A673 (cell line): ENCODE data around the gene TMEM158. TPM values are rescaled to one million over a fixed set of nuclear protein-coding genes. Genes with fewer than 3 reads are reported as not detected.

Experiments used
- BruUV-seq: library from RNA; stranded (reverse); fragments of 400-500 nt; replicated peaks from 2 replicates; lab custom pipeline; 2021; lab: Mats Ljungman, UMichigan
- CTCF ChIA-PET: fragments of 300-600 bp; sonication (Branson Sonifier 250); formaldehyde crosslinking; loops from one replicate; lab custom pipeline; 2022; ENCODE audit warnings: antibody characterized with exemption; lab: Charles Lee
- POLR2A ChIA-PET: fragments of 300-600 bp; sonication (Branson Sonifier 250); formaldehyde crosslinking; loops from one replicate; lab custom pipeline; 2022; ENCODE audit warnings: antibody characterized with exemption; ENCODE audit not compliant: low non-redundant PET; lab: Charles Lee
- DNase-seq: peaks from one replicate; pipeline ENCODE4 v3.0.0-alpha.2; 2015; ENCODE audit warnings: low spot score
- H3K27ac ChIP-seq: fragments of 200-600 bp; sonication (generic); 2 replicates; pipeline ENCODE4 v1.5.1; 2016; ENCODE audit warnings: mixed run types, low read depth, mild to moderate bottlenecking, mixed read lengths, antibody characterized with exemption, low read length; ENCODE audit not compliant: poor library complexity, severe bottlenecking
- H3K27me3 ChIP-seq: fragments of 200-600 bp; sonication (generic); replicated peaks from 2 replicates; pipeline ENCODE4 v1.6.1; 2017; ENCODE audit warnings: mixed run types, low read depth, mild to moderate bottlenecking, mixed read lengths, antibody characterized with exemption, low read length; ENCODE audit not compliant: insufficient read depth, poor library complexity
- H3K36me3 ChIP-seq: fragments of 200-600 bp; sonication (generic); 2 replicates; pipeline ENCODE4 v1.6.1; 2016; ENCODE audit warnings: mixed run types, mild to moderate bottlenecking, mixed read lengths, antibody characterized with exemption, low read length; ENCODE audit not compliant: insufficient read depth, poor library complexity, severe bottlenecking
- H3K4me1 ChIP-seq: fragments of 200-600 bp; sonication (generic); 2 replicates; pipeline ENCODE4 v1.6.1; 2017; ENCODE audit warnings: mixed run types, mild to moderate bottlenecking, mixed read lengths, antibody characterized with exemption, low read length; ENCODE audit not compliant: insufficient read depth, poor library complexity, severe bottlenecking
- H3K4me3 ChIP-seq: fragments of 200-600 bp; sonication (generic); 2 replicates; pipeline ENCODE4 v1.5.1; 2016; ENCODE audit warnings: low read depth, mixed run types, mild to moderate bottlenecking, mixed read lengths, low read length; ENCODE audit not compliant: poor library complexity, severe bottlenecking
- H3K9me3 ChIP-seq: fragments of 200-600 bp; sonication (generic); 2 replicates; pipeline ENCODE4 v1.6.1; 2016; ENCODE audit warnings: mixed run types, low read depth, mild to moderate bottlenecking, mixed read lengths, antibody characterized with exemption, low read length; ENCODE audit not compliant: poor library complexity, severe bottlenecking
- CTCF ChIP-seq: fragments of 300-800, 200-600 bp; sonication (generic); conservative IDR thresholded peaks from 2 replicates; pipeline ENCODE4 v1.5.1; 2017; ENCODE audit warnings: low read depth, mild to moderate bottlenecking, antibody characterized with exemption, low read length, moderate library complexity, mixed read lengths
- EZH2 ChIP-seq: fragments of 200-600 bp; sonication (generic); IDR thresholded peaks from 2 replicates; pipeline ENCODE4 v1.6.1; 2017; ENCODE audit warnings: borderline replicate concordance, low read depth, mild to moderate bottlenecking, mixed read lengths, antibody characterized with exemption, low read length; ENCODE audit not compliant: poor library complexity, severe bottlenecking
- intact Hi-C: fragments of 100-400 bp; cut with micrococcal nuclease; formaldehyde crosslinking; loops from one replicate; pipeline ENCODE4 v1.10.0; 2022; ENCODE audit not compliant: unreplicated experiment
- total RNA-seq: library from RNA; stranded (reverse); gene quantifications from 2 replicates; pipeline ENCODE4 v1.2.3, GENCODE V29; 2021

The TMEM158 gene
- total RNA-seq, 1 experiment from 2014 or later: 6.1 TPM

GRCh38 chr3:45232521-45232920 lies 6.4 kb upstream of the TMEM158 start:
- no peaks in the 10 kb centered on the region for H3K9me3 ChIP-seq
- no peak overlapping the region for H3K4me3 ChIP-seq
- H3K27ac ChIP-seq: no peak overlapping the region
- no peak for TF ChIP-seq CTCF
- no peak for TF ChIP-seq EZH2
- no peaks in the 10 kb centered on the region for H3K27me3 ChIP-seq
- BruUV-seq: no TSS peak
- no peaks in the 10 kb centered on the region for H3K36me3 ChIP-seq
- H3K4me1 ChIP-seq: no peaks in the 10 kb centered on the region
- CTCF ChIA-PET: no interaction called here
- intact Hi-C loops: no loop called here
- POLR2A ChIA-PET: no interaction called here
- DNase-seq: peak; percentile 6

GRCh38 chr3:45227946-45228345 lies 1.9 kb upstream of the TMEM158 start:
- Histone ChIP-seq H3K27ac (no peak overlapping the region), H3K4me3 (no peak overlapping the region), H3K4me1 (peaks cover 4% of the 10 kb centered on the region), H3K27me3 (no peaks in the 10 kb centered on the region), H3K9me3 (no peaks in the 10 kb centered on the region), H3K36me3 (no peaks in the 10 kb centered on the region)
- intact Hi-C loops: loop anchor here (5.0 kb wide), 1 partner anchor 269 kb away; no protein-coding TSS in a partner anchor
- ChIA-PET POLR2A (no interaction called here), CTCF (no interaction called here)
- no TSS peak for BruUV-seq
- TF ChIP-seq EZH2 (no peak), CTCF (no peak)
- no peak for DNase-seq

GRCh38 chr3:45227071-45227820 lies 1.2 kb upstream of the TMEM158 start:
- H3K4me3 ChIP-seq: no peak overlapping the region
- ChIA-PET CTCF (interaction anchor here (0.6 kb wide), 1 partner anchor 190 kb away, joined by 4 read pairs; no protein-coding TSS in a partner anchor), POLR2A (no interaction called here)
- H3K27ac ChIP-seq: no peak overlapping the region
- TF ChIP-seq CTCF (no peak), EZH2 (no peak)
- no TSS peak for BruUV-seq
- H3K36me3 ChIP-seq: no peaks in the 10 kb centered on the region
- no peak for DNase-seq
- H3K9me3 ChIP-seq: no peaks in the 10 kb centered on the region
- H3K4me1 ChIP-seq: peaks cover 4% of the 10 kb centered on the region
- H3K27me3 ChIP-seq: no peaks in the 10 kb centered on the region
- intact Hi-C loops: loop anchor here (5.0 kb wide), 1 partner anchor 270 kb away; no protein-coding TSS in a partner anchor
